ENCODE data around the gene PRKD1. TPM values are rescaled to one million over a fixed set of nuclear protein-coding genes. Genes with fewer than 3 reads are reported as not detected.

PRKD1 gene
- total RNA-seq, 1 donor from 2014 or later = 0.54 TPM

DNA sequence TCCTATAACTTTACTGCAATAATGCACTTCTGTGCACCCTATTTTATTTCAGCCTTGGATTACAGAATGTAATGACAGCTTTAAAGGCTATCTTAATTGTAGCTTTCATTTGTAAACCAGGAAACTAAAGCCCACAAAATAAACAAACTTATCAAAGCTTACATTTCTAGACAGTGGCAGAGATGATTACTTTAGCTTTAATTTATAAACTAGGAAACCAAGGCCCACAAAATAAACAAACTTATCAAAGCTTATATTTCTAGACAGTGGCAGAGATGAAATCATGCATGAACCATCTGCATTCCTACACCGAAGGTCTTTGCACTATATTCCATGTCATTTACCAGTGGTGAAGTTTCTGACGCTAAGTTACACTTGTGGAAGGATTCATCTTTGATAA is 74.4 kb downstream of the PRKD1 start:
- no peak overlapping the region for H3K4me3 Mint-ChIP-seq (ENCODE audit: unreplicated experiment)
- no peak overlapping the region for H3K27ac Mint-ChIP-seq (ENCODE audit: unreplicated experiment)
- peaks cover 11% of the 10 kb centered on the region for H3K36me3 Mint-ChIP-seq (ENCODE audit: unreplicated experiment)
- no peaks in the 10 kb centered on the region for H3K4me1 Mint-ChIP-seq (ENCODE audit: low read depth, unreplicated experiment)
- H3K27me3 Mint-ChIP-seq (ENCODE audit: unreplicated experiment) = no peaks in the 10 kb centered on the region
- DNase-seq = no peak
- TF ChIP-seq, protein P1, sequence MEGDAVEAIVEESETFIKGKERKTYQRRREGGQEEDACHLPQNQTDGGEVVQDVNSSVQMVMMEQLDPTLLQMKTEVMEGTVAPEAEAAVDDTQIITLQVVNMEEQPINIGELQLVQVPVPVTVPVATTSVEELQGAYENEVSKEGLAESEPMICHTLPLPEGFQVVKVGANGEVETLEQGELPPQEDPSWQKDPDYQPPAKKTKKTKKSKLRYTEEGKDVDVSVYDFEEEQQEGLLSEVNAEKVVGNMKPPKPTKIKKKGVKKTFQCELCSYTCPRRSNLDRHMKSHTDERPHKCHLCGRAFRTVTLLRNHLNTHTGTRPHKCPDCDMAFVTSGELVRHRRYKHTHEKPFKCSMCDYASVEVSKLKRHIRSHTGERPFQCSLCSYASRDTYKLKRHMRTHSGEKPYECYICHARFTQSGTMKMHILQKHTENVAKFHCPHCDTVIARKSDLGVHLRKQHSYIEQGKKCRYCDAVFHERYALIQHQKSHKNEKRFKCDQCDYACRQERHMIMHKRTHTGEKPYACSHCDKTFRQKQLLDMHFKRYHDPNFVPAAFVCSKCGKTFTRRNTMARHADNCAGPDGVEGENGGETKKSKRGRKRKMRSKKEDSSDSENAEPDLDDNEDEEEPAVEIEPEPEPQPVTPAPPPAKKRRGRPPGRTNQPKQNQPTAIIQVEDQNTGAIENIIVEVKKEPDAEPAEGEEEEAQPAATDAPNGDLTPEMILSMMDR (IDR thresholded peaks at IDR 0.05; ENCODE audit: partially characterized antibody, unreplicated experiment) = no peak
- peaks cover 4% of the 10 kb centered on the region for H3K9me3 Mint-ChIP-seq (ENCODE audit: unreplicated experiment)

DNA sequence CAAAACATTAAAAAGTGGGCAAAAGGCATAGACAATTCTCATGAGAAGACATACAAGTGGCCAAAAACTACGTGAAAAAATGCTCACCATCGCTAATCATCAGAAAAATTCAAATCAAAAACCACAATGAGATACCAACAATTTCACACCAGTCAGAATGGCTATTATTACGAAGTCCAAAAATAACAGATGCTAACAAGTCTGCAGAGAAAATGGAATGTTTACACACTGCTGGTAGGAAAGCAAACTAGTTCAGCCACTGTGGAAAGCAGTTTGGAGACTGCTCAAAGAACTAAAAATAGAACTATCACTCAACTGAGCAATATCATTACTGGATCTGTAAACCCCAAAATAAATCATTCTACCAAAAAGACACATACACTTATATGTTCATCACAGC is 76.2 kb downstream of the PRKD1 start:
- Mint-ChIP-seq H3K27ac (ENCODE audit: unreplicated experiment) (no peak overlapping the region), H3K9me3 (ENCODE audit: unreplicated experiment) (peaks cover 4% of the 10 kb centered on the region), H3K4me1 (ENCODE audit: low read depth, unreplicated experiment) (no peaks in the 10 kb centered on the region), H3K4me3 (ENCODE audit: unreplicated experiment) (no peak overlapping the region), H3K36me3 (ENCODE audit: unreplicated experiment) (peaks cover 11% of the 10 kb centered on the region), H3K27me3 (ENCODE audit: unreplicated experiment) (no peaks in the 10 kb centered on the region)
- no peak for DNase-seq
- TF ChIP-seq, protein P1 (IDR thresholded peaks at IDR 0.05; ENCODE audit: partially characterized antibody, unreplicated experiment) = no peak

GRCh38 chr14:29847056-29847380 is 80.6 kb downstream of the PRKD1 start:
- no peak overlapping the region for H3K4me3 Mint-ChIP-seq (ENCODE audit: unreplicated experiment)
- DNase-seq = no peak
- no peak overlapping the region for H3K27ac Mint-ChIP-seq (ENCODE audit: unreplicated experiment)
- TF ChIP-seq, protein P1 (IDR thresholded peaks at IDR 0.05; ENCODE audit: partially characterized antibody, unreplicated experiment) = no peak
- no peaks in the 10 kb centered on the region for H3K27me3 Mint-ChIP-seq (ENCODE audit: unreplicated experiment)
- H3K36me3 Mint-ChIP-seq (ENCODE audit: unreplicated experiment) = no peaks in the 10 kb centered on the region
- H3K9me3 Mint-ChIP-seq (ENCODE audit: unreplicated experiment) = peaks cover 1% of the 10 kb centered on the region
- H3K4me1 Mint-ChIP-seq (ENCODE audit: low read depth, unreplicated experiment) = no peaks in the 10 kb centered on the region

DNA sequence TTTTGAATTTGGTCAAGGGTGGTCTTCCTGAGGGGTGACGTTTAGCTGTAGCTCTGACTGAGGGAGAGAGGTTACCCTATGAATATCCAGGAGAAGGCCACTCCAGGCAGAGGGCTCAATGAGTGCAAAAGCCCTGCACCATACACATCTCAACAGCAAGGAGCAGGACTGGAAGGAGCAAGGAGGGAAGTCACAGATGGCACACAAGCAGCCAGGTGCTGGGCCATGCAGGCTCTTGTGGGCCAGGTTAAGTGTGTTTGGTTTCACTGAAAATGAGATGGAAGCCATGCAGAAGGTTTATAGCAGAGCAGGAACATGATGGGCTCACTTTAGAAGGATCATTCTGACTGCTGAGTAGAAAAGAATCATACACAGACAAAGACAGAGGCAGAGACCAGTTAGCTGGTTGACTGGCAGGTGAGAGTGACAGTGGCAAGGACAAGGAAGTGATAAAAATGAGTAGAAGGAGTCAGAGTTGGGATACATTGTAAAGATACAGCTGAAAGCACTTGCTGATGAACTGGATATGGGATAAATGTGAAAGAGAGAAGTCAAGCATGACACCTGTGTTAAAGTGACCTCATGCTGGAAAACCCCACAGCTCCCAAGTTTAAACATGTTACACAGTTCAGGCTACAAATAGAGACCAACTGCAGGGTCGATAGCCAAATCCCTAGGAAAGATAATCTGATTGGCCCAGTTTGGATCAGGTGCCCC is 81.2 kb downstream of the PRKD1 start:
- no peak for DNase-seq
- Mint-ChIP-seq H3K27ac (ENCODE audit: unreplicated experiment) (no peak overlapping the region), H3K27me3 (ENCODE audit: unreplicated experiment) (no peaks in the 10 kb centered on the region), H3K9me3 (ENCODE audit: unreplicated experiment) (peaks cover 2% of the 10 kb centered on the region), H3K4me1 (ENCODE audit: low read depth, unreplicated experiment) (no peaks in the 10 kb centered on the region), H3K36me3 (ENCODE audit: unreplicated experiment) (peaks cover 1% of the 10 kb centered on the region), H3K4me3 (ENCODE audit: unreplicated experiment) (no peak overlapping the region)
- TF ChIP-seq, protein P1 (IDR thresholded peaks at IDR 0.05; ENCODE audit: partially characterized antibody, unreplicated experiment) = no peak

GRCh38 chr14:29843981-29844380 is 83.7 kb downstream of the PRKD1 start:
- Mint-ChIP-seq H3K4me1 (ENCODE audit: low read depth, unreplicated experiment) (no peaks in the 10 kb centered on the region), H3K27me3 (ENCODE audit: unreplicated experiment) (no peaks in the 10 kb centered on the region), H3K36me3 (ENCODE audit: unreplicated experiment) (peaks cover 21% of the 10 kb centered on the region), H3K4me3 (ENCODE audit: unreplicated experiment) (no peak overlapping the region), H3K9me3 (ENCODE audit: unreplicated experiment) (peaks cover 12% of the 10 kb centered on the region), H3K27ac (ENCODE audit: unreplicated experiment) (no peak overlapping the region)
- DNase-seq = no peak
- TF ChIP-seq, protein P1 (IDR thresholded peaks at IDR 0.05; ENCODE audit: partially characterized antibody, unreplicated experiment) = no peak

Data from glutamatergic neuron (in vitro differentiated cells).